Right atrium auricular region (tissue), 2 donors: Measurements from ENCODE around the gene ZNF620. TPM values are rescaled to one million over a fixed set of nuclear protein-coding genes. Genes with fewer than 3 reads are reported as not detected.

Experiments used
- DNase-seq: peaks from one replicate; pipeline ENCODE4 v3.0.0-alpha.2; 2019; ENCODE audit warnings: low spot score
- H3K27ac ChIP-seq, 2 donors: fragments of 200-600 bp; sonication (generic); 1 replicate in 1 of 2; 2 replicates in 1 of 2; pipeline ENCODE4 v1.5.1; 2016 to 2019
- H3K27me3 ChIP-seq, 2 donors: fragments of 200-600 bp; sonication (generic); one replicate each; pipeline versions ENCODE4 v1.5.1 to v1.6.0; 2017 to 2019
- H3K36me3 ChIP-seq: fragments of 200-600 bp; sonication (generic); one replicate; pipeline ENCODE4 v1.5.1; 2016
- H3K4me1 ChIP-seq, 2 donors: fragments of 200-600 bp; sonication (generic); one replicate each; pipeline versions ENCODE4 v1.5.1 to v1.6.0; 2017 to 2019
- H3K4me3 ChIP-seq, 2 donors: fragments of 200-600 bp; sonication (generic); 1 replicate in 1 of 2; 2 replicates in 1 of 2; pipeline ENCODE4 v1.5.1; 2017 to 2019; ENCODE audit warnings: mild to moderate bottlenecking in 1 of 2, moderate library complexity in 1 of 2
- H3K9me3 ChIP-seq, 2 donors: fragments of 200-600 bp; sonication (generic); one replicate each; pipeline ENCODE4 v1.5.1; 2019
- total RNA-seq, 2 donors: library from RNA; depleted of rRNA; stranded (reverse); fragments of >200 nt; gene quantifications; one replicate each; pipeline ENCODE4 v1.1.0, GENCODE V29; 2016
- TF ChIP-seq, protein P1 (sequence below), 2 donors: fragments of 200-600 bp; sonication (generic); IDR thresholded peaks; one replicate each; pipeline ENCODE4 v1.5.1; 2019; ENCODE audit warnings: antibody characterized with exemption in 2 of 2

ZNF620 gene
- total RNA-seq, 2 donors from 2014 or later: 2.0 to 3.6 TPM

DNA sequence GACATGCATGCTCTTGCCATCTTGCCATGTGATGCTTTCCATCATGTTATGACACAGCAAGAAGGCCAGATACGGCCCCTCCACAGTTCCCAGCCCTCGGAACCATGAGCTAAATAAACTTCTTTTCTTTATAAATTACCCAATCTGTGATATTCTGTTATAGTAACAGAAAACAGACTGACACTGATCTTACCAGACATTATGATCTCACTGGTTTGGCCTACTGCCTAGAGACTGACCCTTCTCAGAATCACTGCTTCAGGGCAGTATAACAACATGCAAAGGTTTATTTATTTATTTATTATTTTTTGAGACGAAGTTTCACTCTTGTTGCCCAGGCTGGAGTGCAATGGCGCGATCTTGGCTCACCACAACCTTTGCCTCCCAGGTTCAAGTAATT is 14.9 kb upstream of the ZNF620 start:
- H3K36me3 ChIP-seq: peaks cover 22% of the 10 kb centered on the region
- no peak overlapping the region for H3K4me3 ChIP-seq
- H3K4me1 ChIP-seq: no peaks in the 10 kb centered on the region
- H3K27me3 ChIP-seq: no peaks in the 10 kb centered on the region
- TF ChIP-seq, protein P1, sequence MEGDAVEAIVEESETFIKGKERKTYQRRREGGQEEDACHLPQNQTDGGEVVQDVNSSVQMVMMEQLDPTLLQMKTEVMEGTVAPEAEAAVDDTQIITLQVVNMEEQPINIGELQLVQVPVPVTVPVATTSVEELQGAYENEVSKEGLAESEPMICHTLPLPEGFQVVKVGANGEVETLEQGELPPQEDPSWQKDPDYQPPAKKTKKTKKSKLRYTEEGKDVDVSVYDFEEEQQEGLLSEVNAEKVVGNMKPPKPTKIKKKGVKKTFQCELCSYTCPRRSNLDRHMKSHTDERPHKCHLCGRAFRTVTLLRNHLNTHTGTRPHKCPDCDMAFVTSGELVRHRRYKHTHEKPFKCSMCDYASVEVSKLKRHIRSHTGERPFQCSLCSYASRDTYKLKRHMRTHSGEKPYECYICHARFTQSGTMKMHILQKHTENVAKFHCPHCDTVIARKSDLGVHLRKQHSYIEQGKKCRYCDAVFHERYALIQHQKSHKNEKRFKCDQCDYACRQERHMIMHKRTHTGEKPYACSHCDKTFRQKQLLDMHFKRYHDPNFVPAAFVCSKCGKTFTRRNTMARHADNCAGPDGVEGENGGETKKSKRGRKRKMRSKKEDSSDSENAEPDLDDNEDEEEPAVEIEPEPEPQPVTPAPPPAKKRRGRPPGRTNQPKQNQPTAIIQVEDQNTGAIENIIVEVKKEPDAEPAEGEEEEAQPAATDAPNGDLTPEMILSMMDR (IDR thresholded peaks at IDR 0.05): no peak
- peaks cover 11 to 20% of the 10 kb centered on the region in 2 donors for H3K9me3 ChIP-seq
- no peak for DNase-seq
- H3K27ac ChIP-seq: no peak overlapping the region

DNA sequence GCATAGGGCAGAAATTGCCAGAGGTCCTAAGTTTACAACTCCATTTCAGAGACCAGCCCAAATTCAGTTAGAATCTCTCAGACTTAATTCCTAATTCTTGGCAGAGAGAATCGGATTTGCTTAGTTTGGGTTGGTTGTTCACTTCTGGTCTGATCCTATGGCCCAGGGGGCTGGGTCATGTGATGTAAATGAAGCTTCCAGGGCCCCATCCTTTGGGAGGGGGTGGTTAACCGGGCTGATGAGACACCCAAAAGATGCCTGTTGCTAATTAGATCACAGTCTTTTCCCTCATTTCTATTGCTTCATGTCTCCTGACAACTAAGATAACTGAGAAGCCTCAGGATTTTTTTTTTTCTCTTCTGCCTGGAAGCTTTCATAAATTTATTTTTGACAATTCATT is 11.1 kb upstream of the ZNF620 start:
- no peaks in the 10 kb centered on the region for H3K27me3 ChIP-seq
- no peak overlapping the region for H3K27ac ChIP-seq
- no peak overlapping the region for H3K4me3 ChIP-seq
- TF ChIP-seq, protein P1 (IDR thresholded peaks at IDR 0.05): no peak
- H3K9me3 ChIP-seq: no peaks in the 10 kb centered on the region
- no peaks in the 10 kb centered on the region for H3K36me3 ChIP-seq
- no peak for DNase-seq
- H3K4me1 ChIP-seq: no peaks in the 10 kb centered on the region

DNA sequence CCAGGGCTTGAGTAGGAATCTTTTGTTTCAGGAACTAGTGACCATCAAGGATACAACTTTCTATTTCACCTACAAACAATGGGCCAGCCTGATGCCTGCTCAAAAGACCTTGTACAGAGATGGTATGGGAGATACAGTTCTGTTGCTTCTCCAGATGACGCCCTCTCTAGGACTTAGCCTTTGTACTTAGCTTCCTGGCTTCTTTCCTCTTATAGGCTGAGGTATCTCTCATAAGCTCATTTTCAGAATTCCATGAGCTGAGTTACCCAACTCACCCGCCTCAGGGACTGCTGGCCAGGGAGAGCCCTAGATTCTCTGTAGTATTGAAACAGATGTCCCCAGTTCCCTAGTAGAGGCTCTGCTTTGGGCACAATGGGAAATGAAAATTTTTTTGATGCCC is 8.6 kb upstream of the ZNF620 start:
- Histone ChIP-seq H3K9me3 (no peaks in the 10 kb centered on the region), H3K4me1 (no peaks in the 10 kb centered on the region), H3K27ac (no peak overlapping the region), H3K27me3 (no peaks in the 10 kb centered on the region), H3K36me3 (no peaks in the 10 kb centered on the region), H3K4me3 (no peak overlapping the region)
- TF ChIP-seq, protein P1 (IDR thresholded peaks at IDR 0.05): no peak
- no peak for DNase-seq

DNA sequence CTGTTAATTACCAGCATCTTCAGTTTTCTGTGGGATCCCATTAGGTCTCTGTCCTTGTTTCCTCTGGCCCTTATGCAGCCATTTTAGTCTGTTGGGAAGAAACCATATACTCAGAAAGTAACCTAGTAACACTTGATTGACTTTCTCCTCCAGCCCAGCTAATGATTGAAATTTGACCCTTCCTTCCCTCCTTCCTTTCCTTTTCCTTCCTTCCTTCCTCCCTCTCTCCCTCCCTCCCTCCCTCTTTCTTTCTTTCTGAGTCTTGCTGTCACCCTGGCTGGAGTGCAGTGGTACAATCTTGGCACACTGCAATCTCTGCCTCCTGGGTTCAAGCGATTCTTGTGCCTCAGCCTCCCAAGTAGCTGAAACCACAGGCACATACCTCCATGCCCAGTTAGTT is 5.9 kb upstream of the ZNF620 start:
- TF ChIP-seq, protein P1 (IDR thresholded peaks at IDR 0.05): no peak
- no peaks in the 10 kb centered on the region for H3K36me3 ChIP-seq
- H3K4me1 ChIP-seq: peaks cover 0 to 8% of the 10 kb centered on the region in 2 donors
- H3K27ac ChIP-seq: no peak overlapping the region
- no peaks in the 10 kb centered on the region for H3K27me3 ChIP-seq
- H3K4me3 ChIP-seq: no peak overlapping the region
- no peaks in the 10 kb centered on the region for H3K9me3 ChIP-seq
- DNase-seq: no peak

DNA sequence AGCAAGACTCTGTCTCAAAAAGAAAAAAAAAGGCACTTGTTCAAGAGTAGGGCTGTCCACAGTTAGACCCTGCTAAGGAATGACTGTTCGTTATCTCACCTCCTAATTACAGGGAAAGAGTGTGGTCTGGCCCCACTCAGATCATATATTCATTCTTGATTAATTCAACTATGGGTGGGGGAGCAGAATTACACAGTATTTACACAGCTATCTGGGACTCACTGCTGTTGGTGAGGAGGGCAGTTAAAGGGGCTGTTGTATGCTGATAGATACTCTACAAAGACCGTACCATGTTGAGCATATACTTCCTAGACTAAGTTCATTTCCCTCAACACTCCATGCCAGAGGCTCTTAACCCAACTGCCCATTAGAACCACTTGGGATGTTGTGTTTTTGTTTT is 3.8 kb upstream of the ZNF620 start:
- Histone ChIP-seq H3K27me3 (no peaks in the 10 kb centered on the region), H3K9me3 (no peaks in the 10 kb centered on the region), H3K4me3 (no peak overlapping the region), H3K4me1 (peaks cover 0 to 22% of the 10 kb centered on the region in 2 donors), H3K27ac (no peak overlapping the region), H3K36me3 (no peaks in the 10 kb centered on the region)
- DNase-seq: no peak
- TF ChIP-seq, protein P1 (IDR thresholded peaks at IDR 0.05): no peak
